Measurements from ENCODE around the gene CLDN14. TPM values are rescaled to one million over a fixed set of nuclear protein-coding genes. Genes with fewer than 3 reads are reported as not detected.

The CLDN14 gene
- total and polyA plus RNA-seq, 2 experiments from 2014 or later = not detected

- Mint-ChIP-seq H3K9me3 (peaks cover 2% of the 10 kb centered on the region), H3K4me1 (peaks cover 11% of the 10 kb centered on the region), H3K27ac (no peak overlapping the region), H3K4me3 (no peak overlapping the region), H3K36me3 (ENCODE audit: low read depth) (no peaks in the 10 kb centered on the region), H3K27me3 (ENCODE audit: insufficient read depth, low read depth, poor library complexity) (peaks cover 4% of the 10 kb centered on the region)
- Histone ChIP-seq H3K36me3 (ENCODE audit: insufficient read depth) (no peaks in the 10 kb centered on the region), H3K9me2 (ENCODE audit: insufficient read depth) (no peaks in the 10 kb centered on the region; the same call in 1 of the 2 replicates), H2AFZ (no peak overlapping the region), H3K79me2 (replicated peaks; ENCODE audit: insufficient read depth) (no peaks in the 10 kb centered on the region), H3K27ac (ENCODE audit: low read depth) (no peak overlapping the region), H4K20me1 (replicated peaks; ENCODE audit: insufficient read depth) (no peaks in the 10 kb centered on the region), H3K27me3 (ENCODE audit: insufficient read depth) (no peaks in the 10 kb centered on the region), H3K4me3 (no peak overlapping the region), H3K4me2 (no peak overlapping the region), H3K4me1 (ENCODE audit: insufficient read depth) (no peaks in the 10 kb centered on the region), H3F3A (replicated peaks; ENCODE audit: low read depth) (no peaks in the 10 kb centered on the region)
- no peak for ATAC-seq
- no peak for DNase-seq (ENCODE audit: low spot score)
- TF ChIP-seq ZNF331 (CRISPR knock-in tag; IDR thresholded peaks at IDR 0.05; ENCODE audit: low read depth) (no peak), EZH2 (IDR thresholded peaks at IDR 0.05; ENCODE audit: low read depth, unreplicated experiment) (no peak), ZNF114 (CRISPR knock-in tag; IDR thresholded peaks at IDR 0.05) (no peak), CTCF (conservative IDR thresholded peaks at IDR 0.05; ENCODE audit: low read depth in 2 of 2) (no peak), CREB1 (CRISPR knock-in tag; IDR thresholded peaks at IDR 0.05; ENCODE audit: low read depth) (no peak), NANOG (IDR thresholded peaks at IDR 0.05; ENCODE audit: borderline replicate concordance) (no peak), POLR2AphosphoS5 (IDR thresholded peaks at IDR 0.05; ENCODE audit: low read depth) (no peak), EZH2phosphoT487 (IDR thresholded peaks at IDR 0.05; ENCODE audit: unreplicated experiment) (no peak), ETS1 (IDR thresholded peaks at IDR 0.05) (no peak), REST (IDR thresholded peaks at IDR 0.05; ENCODE audit: unreplicated experiment) (no peak), ZNF462 (CRISPR knock-in tag; IDR thresholded peaks at IDR 0.05) (no peak), JUNB (IDR thresholded peaks at IDR 0.05; ENCODE audit: unreplicated experiment) (no peak)
These were observed 7.5 kb downstream of the CLDN14 start for GRCh38 chr21:36472377-36472776.
